ENCODE data around the gene FAM219A. TPM values are rescaled to one million over a fixed set of nuclear protein-coding genes. Genes with fewer than 3 reads are reported as not detected.

Gene FAM219A
- polyA plus RNA-seq, 3 donors = 0.61 to 15.3 (median 1.2) TPM

- WGBS (ENCODE audit: insufficient coverage) = no CpG with 5 or more reads among the region's 2 CpGs
- TF ChIP-seq, protein P1, sequence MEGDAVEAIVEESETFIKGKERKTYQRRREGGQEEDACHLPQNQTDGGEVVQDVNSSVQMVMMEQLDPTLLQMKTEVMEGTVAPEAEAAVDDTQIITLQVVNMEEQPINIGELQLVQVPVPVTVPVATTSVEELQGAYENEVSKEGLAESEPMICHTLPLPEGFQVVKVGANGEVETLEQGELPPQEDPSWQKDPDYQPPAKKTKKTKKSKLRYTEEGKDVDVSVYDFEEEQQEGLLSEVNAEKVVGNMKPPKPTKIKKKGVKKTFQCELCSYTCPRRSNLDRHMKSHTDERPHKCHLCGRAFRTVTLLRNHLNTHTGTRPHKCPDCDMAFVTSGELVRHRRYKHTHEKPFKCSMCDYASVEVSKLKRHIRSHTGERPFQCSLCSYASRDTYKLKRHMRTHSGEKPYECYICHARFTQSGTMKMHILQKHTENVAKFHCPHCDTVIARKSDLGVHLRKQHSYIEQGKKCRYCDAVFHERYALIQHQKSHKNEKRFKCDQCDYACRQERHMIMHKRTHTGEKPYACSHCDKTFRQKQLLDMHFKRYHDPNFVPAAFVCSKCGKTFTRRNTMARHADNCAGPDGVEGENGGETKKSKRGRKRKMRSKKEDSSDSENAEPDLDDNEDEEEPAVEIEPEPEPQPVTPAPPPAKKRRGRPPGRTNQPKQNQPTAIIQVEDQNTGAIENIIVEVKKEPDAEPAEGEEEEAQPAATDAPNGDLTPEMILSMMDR (IDR thresholded peaks at IDR 0.05) = no peak
- no peaks in the 10 kb centered on the region for H3K27me3 ChIP-seq (ENCODE audit: control insufficient read depth in 2 of 2, insufficient read depth in 2 of 2, low read length in 2 of 2)
- no peaks in the 10 kb centered on the region for H3K4me1 ChIP-seq (ENCODE audit: control insufficient read depth in 1 of 2, insufficient read depth in 2 of 2, low read length in 2 of 2)
- no peak for DNase-seq
- no peak overlapping the region for H3K9ac ChIP-seq (ENCODE audit: insufficient read depth, low read length, poor library complexity, severe bottlenecking)
- H3K79me2 ChIP-seq (ENCODE audit: insufficient read depth, low read length) = no peaks in the 10 kb centered on the region
- no peak overlapping the region for H3K4me3 ChIP-seq (replicated peaks in 1 of 3; ENCODE audit: low read depth in 2 of 3, low read length in 3 of 3)
- H3K4me2 ChIP-seq (replicated peaks; ENCODE audit: extremely low read depth, low read length, poor library complexity, severe bottlenecking) = no peak overlapping the region
- no peak overlapping the region for H3K27ac Mint-ChIP-seq
- H3K27ac ChIP-seq (ENCODE audit: low read depth in 1 of 2, low read length in 2 of 2) = no peak overlapping the region
- intact Hi-C loops (cut with micrococcal nuclease) = no loop called here
- H3K36me3 Mint-ChIP-seq = peaks cover 2 to 7% of the 10 kb centered on the region in 2 donors
- H3K4me1 Mint-ChIP-seq = peaks cover 6% of the 10 kb centered on the region
- peaks cover 2 to 18% (median 10%) of the 10 kb centered on the region in 7 donors for H3K9me3 Mint-ChIP-seq
- H2AFZ ChIP-seq (ENCODE audit: insufficient read depth, low read depth, low read length, poor library complexity, severe bottlenecking) = no peak overlapping the region
- H4K20me1 ChIP-seq (ENCODE audit: insufficient read depth, low read length) = no peaks in the 10 kb centered on the region
- no peaks in the 10 kb centered on the region for H3K36me3 ChIP-seq (replicated peaks in 1 of 2; ENCODE audit: control insufficient read depth in 1 of 2, insufficient read depth in 2 of 2, low read length in 2 of 2)
- peaks cover 2 to 7% (median 5%) of the 10 kb centered on the region in 3 donors for H3K27me3 Mint-ChIP-seq (ENCODE audit: low read depth in 3 of 3)
- H3K9me3 ChIP-seq (replicated peaks in 1 of 2; ENCODE audit: control insufficient read depth in 1 of 2, insufficient read depth in 1 of 2, low read length in 2 of 2) = peaks cover 6 to 11% of the 10 kb centered on the region in 2 donors
- no peak overlapping the region for H3K4me3 Mint-ChIP-seq
Measured at GRCh38 chr9:34366365-34366764, 92.0 kb downstream of the FAM219A start.

GRCh38 chr9:34365282-34365681, 93.1 kb downstream of the FAM219A start:
- no peak overlapping the region for H3K4me3 ChIP-seq (replicated peaks in 1 of 3; ENCODE audit: low read depth in 2 of 3, low read length in 3 of 3)
- peaks cover 0 to 11% (median 2%) of the 10 kb centered on the region in 7 donors for H3K9me3 Mint-ChIP-seq
- WGBS (ENCODE audit: insufficient coverage) = 89% methylated on average over 1 of the region's 2 CpGs
- H3K4me1 ChIP-seq (ENCODE audit: control insufficient read depth in 1 of 2, insufficient read depth in 2 of 2, low read length in 2 of 2) = no peaks in the 10 kb centered on the region
- H3K9me3 ChIP-seq (replicated peaks in 1 of 2; ENCODE audit: control insufficient read depth in 1 of 2, insufficient read depth in 1 of 2, low read length in 2 of 2) = peaks cover 0 to under 1% of the 10 kb centered on the region in 2 donors
- TF ChIP-seq, protein P1 (IDR thresholded peaks at IDR 0.05) = no peak
- no peak overlapping the region for H2AFZ ChIP-seq (ENCODE audit: insufficient read depth, low read depth, low read length, poor library complexity, severe bottlenecking)
- peaks cover 6% of the 10 kb centered on the region for H3K4me1 Mint-ChIP-seq
- H3K27me3 ChIP-seq (ENCODE audit: control insufficient read depth in 2 of 2, insufficient read depth in 2 of 2, low read length in 2 of 2) = no peaks in the 10 kb centered on the region
- DNase-seq = no peak
- intact Hi-C loops (cut with micrococcal nuclease) = no loop called here
- no peak overlapping the region for H3K27ac ChIP-seq (ENCODE audit: low read depth in 1 of 2, low read length in 2 of 2)
- no peaks in the 10 kb centered on the region for H4K20me1 ChIP-seq (ENCODE audit: insufficient read depth, low read length)
- no peak overlapping the region for H3K9ac ChIP-seq (ENCODE audit: insufficient read depth, low read length, poor library complexity, severe bottlenecking)
- no peak overlapping the region for H3K27ac Mint-ChIP-seq
- H3K79me2 ChIP-seq (ENCODE audit: insufficient read depth, low read length) = no peaks in the 10 kb centered on the region
- H3K36me3 ChIP-seq (replicated peaks in 1 of 2; ENCODE audit: control insufficient read depth in 1 of 2, insufficient read depth in 2 of 2, low read length in 2 of 2) = no peaks in the 10 kb centered on the region
- H3K4me3 Mint-ChIP-seq = no peak overlapping the region
- peaks cover 2% of the 10 kb centered on the region in 2 donors for H3K36me3 Mint-ChIP-seq
- H3K27me3 Mint-ChIP-seq (ENCODE audit: low read depth in 3 of 3) = peaks cover 2 to 7% (median 3%) of the 10 kb centered on the region in 3 donors
- H3K4me2 ChIP-seq (replicated peaks; ENCODE audit: extremely low read depth, low read length, poor library complexity, severe bottlenecking) = no peak overlapping the region

All from CD14-positive monocyte (primary cell).